CD14-positive monocyte (primary cell): ENCODE data around the gene RAB31. TPM values are rescaled to one million over a fixed set of nuclear protein-coding genes. Genes with fewer than 3 reads are reported as not detected.

Source experiments
- DNase-seq, 3 donors: peaks; one replicate each; pipeline ENCODE4 v3.0.0-alpha.2; 2011 to 2022
- H2AFZ ChIP-seq: 2 replicates; pipeline ENCODE4 v1.6.0; 2012; ENCODE audit warnings: mild to moderate bottlenecking, low read depth, low read length, inconsistent platforms; ENCODE audit not compliant: insufficient read depth, poor library complexity, severe bottlenecking
- H3K27ac ChIP-seq, 2 donors: 1 replicate in 1 of 2; 2 replicates in 1 of 2; pipeline ENCODE4 v1.5.1; 2012 to 2013; ENCODE audit warnings: low read length in 2 of 2, control low read depth in 1 of 2, inconsistent platforms in 1 of 2, low read depth in 1 of 2, mild to moderate bottlenecking in 1 of 2
- H3K27me3 ChIP-seq, 2 donors: one replicate each; pipeline versions ENCODE4 v1.6.0 to v1.6.1; 2011 to 2013; ENCODE audit warnings: low read length in 2 of 2; ENCODE audit not compliant: control insufficient read depth in 2 of 2, insufficient read depth in 2 of 2
- H3K36me3 ChIP-seq, 2 donors: replicated peaks in 1 of 2; 1 replicate in 1 of 2; 2 replicates in 1 of 2; pipeline versions ENCODE4 v1.5.1 to v1.6.1; 2012 to 2013; ENCODE audit warnings: low read length in 2 of 2, control low read depth in 1 of 2, inconsistent platforms in 1 of 2, mild to moderate bottlenecking in 1 of 2; ENCODE audit not compliant: insufficient read depth in 2 of 2, control insufficient read depth in 1 of 2
- H3K4me1 ChIP-seq, 2 donors: 1 replicate in 1 of 2; 2 replicates in 1 of 2; pipeline versions ENCODE4 v1.5.1 to v1.6.1; 2012 to 2013; ENCODE audit warnings: low read length in 2 of 2, control low read depth in 1 of 2, inconsistent platforms in 1 of 2, mild to moderate bottlenecking in 1 of 2, moderate library complexity in 1 of 2; ENCODE audit not compliant: insufficient read depth in 2 of 2, control insufficient read depth in 1 of 2
- H3K4me2 ChIP-seq: replicated peaks from 2 replicates; pipeline ENCODE3; 2012; ENCODE audit warnings: low read length, moderate library complexity, mild to moderate bottlenecking; ENCODE audit not compliant: poor library complexity, severe bottlenecking; ENCODE audit errors: extremely low read depth
- H3K4me3 ChIP-seq, 3 experiments: fragments of 200-600 bp in 1 of 3; sonication (generic) in 1 of 3; replicated peaks in 1 of 3; 1 replicate in 2 of 3; 2 replicates in 1 of 3; pipeline ENCODE4 v1.5.1; 2011 to 2013; ENCODE audit warnings: low read length in 3 of 3, mild to moderate bottlenecking in 3 of 3, control low read depth in 2 of 3, low read depth in 2 of 3, inconsistent platforms in 1 of 3, moderate library complexity in 1 of 3
- H3K79me2 ChIP-seq: 2 replicates; pipeline ENCODE4 v1.6.0; 2012; ENCODE audit warnings: mild to moderate bottlenecking, control low read depth, inconsistent platforms, low read length, moderate library complexity; ENCODE audit not compliant: insufficient read depth
- H3K9ac ChIP-seq: 2 replicates; pipeline ENCODE4 v1.6.0; 2017; ENCODE audit warnings: low read length, mild to moderate bottlenecking; ENCODE audit not compliant: insufficient read depth, poor library complexity, severe bottlenecking
- H3K9me3 ChIP-seq, 2 donors: replicated peaks in 1 of 2; 1 replicate in 1 of 2; 2 replicates in 1 of 2; pipeline versions ENCODE4 v1.5.1 to v1.6.1; 2012 to 2013; ENCODE audit warnings: low read length in 2 of 2, control low read depth in 1 of 2; ENCODE audit not compliant: control insufficient read depth in 1 of 2, insufficient read depth in 1 of 2
- H4K20me1 ChIP-seq: 2 replicates; pipeline ENCODE4 v1.6.0; 2012; ENCODE audit warnings: mild to moderate bottlenecking, low read length, control low read depth, moderate library complexity; ENCODE audit not compliant: insufficient read depth
- H3K27ac Mint-ChIP-seq, 7 donors: one replicate each; pipeline ENCODE4 v1.8.0; 2020; ENCODE audit warnings: mild to moderate bottlenecking in 7 of 7, mixed read lengths in 7 of 7, moderate library complexity in 6 of 7, inconsistent platforms in 2 of 7
- H3K27me3 Mint-ChIP-seq, 3 donors: one replicate each; pipeline ENCODE4 v1.8.0; 2021 to 2022; ENCODE audit warnings: low read depth in 3 of 3, mild to moderate bottlenecking in 3 of 3, mixed read lengths in 3 of 3, moderate library complexity in 3 of 3, inconsistent platforms in 1 of 3
- H3K36me3 Mint-ChIP-seq, 2 donors: one replicate each; pipeline ENCODE4 v1.8.0; 2020; ENCODE audit warnings: mixed read lengths in 2 of 2, inconsistent platforms in 1 of 2, mild to moderate bottlenecking in 1 of 2
- H3K4me1 Mint-ChIP-seq: one replicate; pipeline ENCODE4 v1.8.0; 2020; ENCODE audit warnings: mild to moderate bottlenecking, mixed read lengths
- H3K4me3 Mint-ChIP-seq, 2 donors: one replicate each; pipeline ENCODE4 v1.8.0; 2020; ENCODE audit warnings: mild to moderate bottlenecking in 2 of 2, mixed read lengths in 2 of 2, moderate library complexity in 1 of 2
- H3K9me3 Mint-ChIP-seq, 7 donors: one replicate each; pipeline ENCODE4 v1.8.0; 2020 to 2022; ENCODE audit warnings: mixed read lengths in 7 of 7, mild to moderate bottlenecking in 6 of 7, moderate library complexity in 6 of 7, inconsistent platforms in 2 of 7
- CTCF ChIP-seq: fragments of 200-600 bp; IDR thresholded peaks from one replicate; pipeline ENCODE4 v1.8.0; 2022; ENCODE audit warnings: antibody characterized with exemption, mild to moderate bottlenecking
- WGBS: methylation state at CpG from one replicate; pipeline ENCODE4 v1.1.5; 2013; ENCODE audit warnings: missing lambda C conversion rate; ENCODE audit not compliant: insufficient coverage; 5-methylcytosine and 5-hydroxymethylcytosine counted together
- intact Hi-C, 2 donors: fragments of 100-400 bp; cut with micrococcal nuclease; formaldehyde crosslinking; loops; one replicate each; pipeline versions ENCODE4 v1.15.0 to v1.15.1; 2023
- polyA plus RNA-seq, 3 donors: library from polyadenylated mRNA; depleted of rRNA in 1 of 3; unstranded in 2 of 3; stranded (reverse) in 1 of 3; fragments of 300-500 nt in 2 of 3; fragments of >200 nt in 1 of 3; fragmentation: Illumina TruSeq in 2 of 3; gene quantifications; 1 replicate in 2 of 3; 2 replicates in 1 of 3; pipeline ENCODE4 v1.2.3, GENCODE V29; 2012 to 2021

RAB31 gene
- polyA plus RNA-seq, 3 donors: 106 to 367 (median 348) TPM

- Mint-ChIP-seq H3K9me3 (no peaks in the 10 kb centered on the region), H3K4me1 (peaks cover 34% of the 10 kb centered on the region), H3K27ac (peak overlapping the region in 3 of 7 donors; percentile 9 to 79 (median 55)), H3K27me3 (peaks cover 0 to 2% (median 0%) of the 10 kb centered on the region in 3 donors), H3K4me3 (no peak overlapping the region), H3K36me3 (peaks cover 46 to 66% of the 10 kb centered on the region in 2 donors)
- H3K27ac ChIP-seq: no peak overlapping the region
- H4K20me1 ChIP-seq: peaks cover 42% of the 10 kb centered on the region
- TF ChIP-seq CTCF: no peak
- H3K36me3 ChIP-seq: peaks cover 14 to 45% of the 10 kb centered on the region in 2 donors
- H3K27me3 ChIP-seq: no peaks in the 10 kb centered on the region
- H3K4me2 ChIP-seq: no peak overlapping the region
- no peak overlapping the region for H2AFZ ChIP-seq
- no peaks in the 10 kb centered on the region for H3K9me3 ChIP-seq
- no peak for DNase-seq
- peaks cover 28 to 31% of the 10 kb centered on the region in 2 donors for H3K4me1 ChIP-seq
- no peak overlapping the region for H3K4me3 ChIP-seq
- H3K9ac ChIP-seq: no peak overlapping the region
- 93% methylated on average over 7 of the region's 9 CpGs for WGBS
- intact Hi-C loops: no loop called here
- peaks cover 64% of the 10 kb centered on the region for H3K79me2 ChIP-seq
Measured at GRCh38 chr18:9796935-9797549, 88.9 kb downstream of the RAB31 start.

- WGBS: 100% methylated on average over 3 of the region's 4 CpGs
- Histone ChIP-seq H2AFZ (no peak overlapping the region), H3K27ac (peak overlapping the region in 1 of 2 donors; percentile 81)
Measured at GRCh38 chr18:9802175-9803062, 94.3 kb downstream of the RAB31 start.

More at GRCh38 chr18:9802175-9803062, 94.3 kb downstream of the RAB31 start:
- Mint-ChIP-seq H3K4me3 (no peak overlapping the region), H3K27ac (peak overlapping the region in 6 of 7 donors; percentile 14 to 91 (median 75)), H3K4me1 (peaks cover 44% of the 10 kb centered on the region), H3K36me3 (peaks cover 49 to 65% of the 10 kb centered on the region in 2 donors), H3K27me3 (peaks cover 0 to 2% (median 0%) of the 10 kb centered on the region in 3 donors), H3K9me3 (peaks cover 0 to 3% (median 0%) of the 10 kb centered on the region in 7 donors)
- TF ChIP-seq CTCF: no peak
- Histone ChIP-seq H3K9me3 (no peaks in the 10 kb centered on the region), H4K20me1 (peaks cover 76% of the 10 kb centered on the region), H3K27me3 (no peaks in the 10 kb centered on the region), H3K4me2 (no peak overlapping the region), H3K79me2 (peaks cover 92% of the 10 kb centered on the region), H3K4me3 (no peak overlapping the region), H3K4me1 (peaks cover 35 to 45% of the 10 kb centered on the region in 2 donors), H3K9ac (no peak overlapping the region), H3K36me3 (peaks cover 13 to 58% of the 10 kb centered on the region in 2 donors)
- DNase-seq: no peak
- intact Hi-C loops: loop anchor here in 1 of 2 donors (10.0 kb wide), 1 partner anchor 188 kb away; the partner anchor contains the start of gene PPP4R1
